Psoas muscle (tissue), 8 donors: ENCODE data around the gene IL31. TPM values are rescaled to one million over a fixed set of nuclear protein-coding genes. Genes with fewer than 3 reads are reported as not detected.
A peak's percentile ranks its signal among the peaks of the same experiment; 100 is the strongest.

Experiments
- ATAC-seq, 4 donors: fragments of 200-7000 bp; cut with Tn5 transposase; one replicate each; pipeline ENCODE4 v1.9.1; 2020; ENCODE audit warnings: moderate library complexity in 3 of 4, mild to moderate bottlenecking in 2 of 4
- DNase-seq, 2 donors: peaks; one replicate each; pipeline ENCODE4 v3.0.0-alpha.2; 2020
- H3K27ac ChIP-seq: fragments of 200-600 bp; one replicate; pipeline ENCODE4 v1.8.0; 2022
- H3K27me3 ChIP-seq, 3 donors: fragments of 200-600 bp in 1 of 3; one replicate each; pipeline versions ENCODE4 v1.6.1 to v1.8.0; 2013 to 2022; ENCODE audit warnings: low read length in 2 of 3, mild to moderate bottlenecking in 2 of 3, moderate library complexity in 1 of 3; ENCODE audit not compliant: insufficient read depth in 3 of 3
- H3K36me3 ChIP-seq, 2 donors: fragments of 200-600 bp in 1 of 2; one replicate each; pipeline versions ENCODE4 v1.6.1 to v1.8.0; 2013 to 2022; ENCODE audit warnings: low read depth in 1 of 2, mild to moderate bottlenecking in 1 of 2, moderate library complexity in 1 of 2; ENCODE audit not compliant: insufficient read depth in 1 of 2
- H3K4me1 ChIP-seq: fragments of 200-600 bp; one replicate; pipeline ENCODE4 v1.8.0; 2022
- H3K4me3 ChIP-seq: fragments of 200-600 bp; one replicate; pipeline ENCODE4 v1.8.0; 2022; ENCODE audit warnings: mild to moderate bottlenecking
- H3K9me3 ChIP-seq: fragments of 200-600 bp; one replicate; pipeline ENCODE4 v1.8.0; 2022
- WGBS, 3 donors: extraction: QIAGEN DNeasy Blood & Tissue Kit; methylation state at CpG; one replicate each; pipeline versions ENCODE4 v1.1.6 to v1.1.7; 2013; 5-methylcytosine and 5-hydroxymethylcytosine counted together
- intact Hi-C, 2 donors: fragments of 100-400 bp; cut with DNase I; formaldehyde crosslinking; loops; one replicate each; pipeline versions ENCODE4 v1.11.0 to v1.14.2; 2022
- polyA plus RNA-seq, 3 donors: library from polyadenylated mRNA; stranded (reverse); fragments of 200-250 nt; gene quantifications; one replicate each; pipeline ENCODE4 v1.2.3, GENCODE V29; 2013
- total RNA-seq, 4 donors: library from RNA; stranded (reverse); fragmentation: NEBNext Ultra II Directional in 2 of 4; extraction: Animal tissue kit (Norgen Biotek cat#: 25700) in 2 of 4; gene quantifications; one replicate each; pipeline versions ENCODE4 v1.2.1 to v1.2.4, GENCODE V29; 2021 to 2023
- TF ChIP-seq, protein P1 (sequence below): fragments of 200-600 bp; IDR thresholded peaks from one replicate; pipeline ENCODE4 v1.8.0; 2022; ENCODE audit warnings: antibody characterized with exemption
- donor health status: healthy with polysubstance abuse.
- donor health status: DM: no; HTN: no; CAD: no; lungs with moderate emphysema.
- donor health status: Bipolar disorder and iron deficiency.
- donor health status: healthy.
- donor health status: DM: yes; HTN: yes; CAD: no.
- donor health status: DM: no; HTN: no; CAD: no.
- donor health status: DM: no; HTN: no; CAD: no.
- donor health status: DM: yes; HTN: yes; CAD: no.

The IL31 gene
- total and polyA plus RNA-seq, 7 donors = not detected

DNA sequence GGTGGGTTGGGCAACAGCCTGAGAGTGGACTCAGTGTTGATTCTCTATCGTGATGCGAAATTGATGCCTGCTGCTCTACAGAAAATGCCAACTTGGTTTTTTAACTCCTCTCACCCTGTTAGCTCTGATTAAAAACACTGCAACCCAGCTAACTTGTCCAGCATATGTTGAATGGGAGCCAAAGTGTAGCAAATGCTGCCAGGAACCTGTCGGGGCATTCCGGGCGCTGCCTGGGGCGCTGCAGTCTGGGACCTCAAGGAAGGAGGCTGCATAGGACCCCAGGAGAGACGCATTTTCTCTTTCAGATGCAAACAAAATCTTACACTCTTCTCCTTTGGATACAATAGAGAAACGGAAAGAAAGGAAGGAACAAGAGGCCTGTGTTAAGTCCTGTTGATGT is 33.4 kb upstream of the IL31 start:
- no peak for ATAC-seq
- 77 to 93% (median 78%) methylated on average over 8 of the region's 8 CpGs for WGBS, 3 donors
- intact Hi-C loops = loop anchor here in 1 of 2 donors (10.0 kb wide), 1 partner anchor 283 kb away; no protein-coding TSS in a partner anchor
- no peak for DNase-seq
- H3K36me3 ChIP-seq = peaks cover 5 to 57% of the 10 kb centered on the region in 2 donors
- H3K4me3 ChIP-seq = no peak overlapping the region
- H3K9me3 ChIP-seq = no peaks in the 10 kb centered on the region
- H3K27me3 ChIP-seq = peaks cover 0 to 33% (median 19%) of the 10 kb centered on the region in 3 donors
- H3K27ac ChIP-seq = no peak overlapping the region
- TF ChIP-seq, protein P1, sequence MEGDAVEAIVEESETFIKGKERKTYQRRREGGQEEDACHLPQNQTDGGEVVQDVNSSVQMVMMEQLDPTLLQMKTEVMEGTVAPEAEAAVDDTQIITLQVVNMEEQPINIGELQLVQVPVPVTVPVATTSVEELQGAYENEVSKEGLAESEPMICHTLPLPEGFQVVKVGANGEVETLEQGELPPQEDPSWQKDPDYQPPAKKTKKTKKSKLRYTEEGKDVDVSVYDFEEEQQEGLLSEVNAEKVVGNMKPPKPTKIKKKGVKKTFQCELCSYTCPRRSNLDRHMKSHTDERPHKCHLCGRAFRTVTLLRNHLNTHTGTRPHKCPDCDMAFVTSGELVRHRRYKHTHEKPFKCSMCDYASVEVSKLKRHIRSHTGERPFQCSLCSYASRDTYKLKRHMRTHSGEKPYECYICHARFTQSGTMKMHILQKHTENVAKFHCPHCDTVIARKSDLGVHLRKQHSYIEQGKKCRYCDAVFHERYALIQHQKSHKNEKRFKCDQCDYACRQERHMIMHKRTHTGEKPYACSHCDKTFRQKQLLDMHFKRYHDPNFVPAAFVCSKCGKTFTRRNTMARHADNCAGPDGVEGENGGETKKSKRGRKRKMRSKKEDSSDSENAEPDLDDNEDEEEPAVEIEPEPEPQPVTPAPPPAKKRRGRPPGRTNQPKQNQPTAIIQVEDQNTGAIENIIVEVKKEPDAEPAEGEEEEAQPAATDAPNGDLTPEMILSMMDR = no peak
- H3K4me1 ChIP-seq = no peaks in the 10 kb centered on the region

DNA sequence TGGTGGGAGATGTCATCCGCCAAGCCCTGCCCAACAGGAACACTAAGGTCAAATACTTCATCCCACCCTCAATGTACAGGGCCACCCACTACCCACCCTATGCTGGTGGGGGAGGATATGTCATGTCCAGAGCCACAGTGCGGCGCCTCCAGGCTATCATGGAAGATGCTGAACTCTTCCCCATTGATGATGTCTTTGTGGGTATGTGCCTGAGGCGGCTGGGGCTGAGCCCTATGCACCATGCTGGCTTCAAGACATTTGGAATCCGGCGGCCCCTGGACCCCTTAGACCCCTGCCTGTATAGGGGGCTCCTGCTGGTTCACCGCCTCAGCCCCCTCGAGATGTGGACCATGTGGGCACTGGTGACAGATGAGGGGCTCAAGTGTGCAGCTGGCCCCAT is 33.0 kb upstream of the IL31 start:
- intact Hi-C loops = loop anchor here in 1 of 2 donors (10.0 kb wide), 1 partner anchor 282 kb away; no protein-coding TSS in a partner anchor
- Histone ChIP-seq H3K36me3 (peaks cover 5 to 53% of the 10 kb centered on the region in 2 donors), H3K4me1 (no peaks in the 10 kb centered on the region), H3K9me3 (no peaks in the 10 kb centered on the region), H3K4me3 (no peak overlapping the region), H3K27ac (no peak overlapping the region), H3K27me3 (peaks cover 0 to 34% (median 19%) of the 10 kb centered on the region in 3 donors)
- DNase-seq (no peak), ATAC-seq (peak in 1 of 4 donors; percentile 10)
- 80 to 92% (median 82%) methylated on average over 8 of the region's 8 CpGs for WGBS, 3 donors
- TF ChIP-seq, protein P1 = no peak

DNA sequence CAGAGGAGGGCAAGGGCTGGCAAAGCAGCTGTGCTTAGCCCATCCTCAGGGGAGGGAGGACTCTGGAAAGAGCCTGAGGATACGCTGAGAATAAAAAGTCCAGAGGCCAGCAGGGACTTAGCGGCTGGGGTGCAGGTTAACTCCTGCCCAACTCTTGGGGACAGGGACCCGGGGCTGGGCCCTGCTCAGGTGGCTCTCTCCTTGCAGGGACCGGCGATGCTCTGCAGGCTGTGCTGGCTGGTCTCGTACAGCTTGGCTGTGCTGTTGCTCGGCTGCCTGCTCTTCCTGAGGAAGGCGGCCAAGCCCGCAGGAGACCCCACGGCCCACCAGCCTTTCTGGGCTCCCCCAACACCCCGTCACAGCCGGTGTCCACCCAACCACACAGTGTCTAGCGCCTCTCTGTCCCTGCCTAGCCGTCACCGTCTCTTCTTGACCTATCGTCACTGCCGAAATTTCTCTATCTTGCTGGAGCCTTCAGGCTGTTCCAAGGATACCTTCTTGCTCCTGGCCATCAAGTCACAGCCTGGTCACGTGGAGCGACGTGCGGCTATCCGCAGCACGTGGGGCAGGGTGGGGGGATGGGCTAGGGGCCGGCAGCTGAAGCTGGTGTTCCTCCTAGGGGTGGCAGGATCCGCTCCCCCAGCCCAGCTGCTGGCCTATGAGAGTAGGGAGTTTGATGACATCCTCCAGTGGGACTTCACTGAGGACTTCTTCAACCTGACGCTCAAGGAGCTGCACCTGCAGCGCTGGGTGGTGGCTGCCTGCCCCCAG is 32.3 kb upstream of the IL31 start:
- TF ChIP-seq, protein P1 = no peak
- Histone ChIP-seq H3K36me3 (peaks cover 5 to 46% of the 10 kb centered on the region in 2 donors), H3K27me3 (peaks cover 0 to 38% (median 19%) of the 10 kb centered on the region in 3 donors), H3K9me3 (no peaks in the 10 kb centered on the region), H3K4me1 (no peaks in the 10 kb centered on the region), H3K27ac (no peak overlapping the region), H3K4me3 (no peak overlapping the region)
- ATAC-seq (peak in 2 of 4 donors; percentile 18 to 36), DNase-seq (no peak)
- WGBS, 3 donors = 46 to 63% (median 49%) methylated on average over 27 of the region's 27 CpGs
- intact Hi-C loops = loop anchor here in 1 of 2 donors (10.0 kb wide), 1 partner anchor 281 kb away; no protein-coding TSS in a partner anchor

DNA sequence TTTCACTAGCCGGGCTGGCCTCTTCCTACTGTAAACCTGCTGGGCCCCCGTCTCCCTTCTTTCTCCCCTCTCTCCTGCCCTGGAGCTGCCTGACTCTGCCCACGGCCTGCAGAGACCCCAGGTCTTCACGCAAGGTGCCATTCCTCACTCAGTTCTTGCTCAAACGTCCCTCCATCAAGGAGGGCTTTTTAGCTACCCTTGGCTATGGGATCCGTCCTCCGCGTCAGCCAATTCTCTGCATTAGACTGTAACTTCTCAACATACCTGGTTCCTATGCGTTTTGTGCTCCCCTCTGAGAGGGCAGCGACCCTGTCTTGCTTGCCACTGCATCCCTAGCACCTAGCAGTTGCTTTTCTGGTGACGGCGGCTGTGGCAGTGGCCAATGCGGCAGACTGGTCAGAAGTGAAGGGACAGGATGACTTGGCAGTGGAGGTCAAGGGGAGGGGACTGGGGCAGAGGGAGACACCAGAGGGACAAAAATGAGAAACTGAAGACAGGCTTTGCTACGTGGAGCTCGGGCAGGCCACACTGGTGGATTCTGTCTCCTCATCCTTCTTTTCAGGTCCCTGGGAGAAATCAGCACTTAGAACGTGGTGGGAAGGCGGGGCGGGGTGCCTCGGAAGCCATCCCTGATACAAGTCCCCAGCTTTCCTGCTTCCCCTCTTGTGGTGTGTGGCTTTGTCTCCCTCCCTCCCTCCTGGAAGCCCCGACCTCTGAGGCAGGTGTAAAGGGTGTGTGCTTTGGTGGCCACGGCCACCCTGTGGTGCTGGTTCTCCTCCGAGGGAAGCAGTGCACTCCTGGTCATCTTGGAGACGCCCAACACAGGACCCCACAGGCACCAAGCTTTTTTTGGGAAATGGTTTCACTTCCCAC is 31.3 kb upstream of the IL31 start:
- DNase-seq = no peak
- peaks cover 5 to 36% of the 10 kb centered on the region in 2 donors for H3K36me3 ChIP-seq
- no peak overlapping the region for H3K4me3 ChIP-seq
- no peaks in the 10 kb centered on the region for H3K9me3 ChIP-seq
- TF ChIP-seq, protein P1 = no peak
- H3K4me1 ChIP-seq = no peaks in the 10 kb centered on the region
- no peak overlapping the region for H3K27ac ChIP-seq
- H3K27me3 ChIP-seq = peaks cover 0 to 48% (median 19%) of the 10 kb centered on the region in 3 donors
- 31 to 42% (median 40%) methylated on average over 22 to 23 of the region's 23 CpGs for WGBS, 3 donors
- intact Hi-C loops = loop anchor here in 1 of 2 donors (10.0 kb wide), 1 partner anchor 280 kb away; no protein-coding TSS in a partner anchor
- ATAC-seq = peak in 1 of 4 donors; percentile 14
